ENCODE measurements around the gene KRTAP10-7.
"Not testable (repeated sequence)": the region's sequence is repeated elsewhere in the genome, so short reads cannot be mapped to it uniquely, and the experiment has no call there.

The KRTAP10-7 gene

DNA sequence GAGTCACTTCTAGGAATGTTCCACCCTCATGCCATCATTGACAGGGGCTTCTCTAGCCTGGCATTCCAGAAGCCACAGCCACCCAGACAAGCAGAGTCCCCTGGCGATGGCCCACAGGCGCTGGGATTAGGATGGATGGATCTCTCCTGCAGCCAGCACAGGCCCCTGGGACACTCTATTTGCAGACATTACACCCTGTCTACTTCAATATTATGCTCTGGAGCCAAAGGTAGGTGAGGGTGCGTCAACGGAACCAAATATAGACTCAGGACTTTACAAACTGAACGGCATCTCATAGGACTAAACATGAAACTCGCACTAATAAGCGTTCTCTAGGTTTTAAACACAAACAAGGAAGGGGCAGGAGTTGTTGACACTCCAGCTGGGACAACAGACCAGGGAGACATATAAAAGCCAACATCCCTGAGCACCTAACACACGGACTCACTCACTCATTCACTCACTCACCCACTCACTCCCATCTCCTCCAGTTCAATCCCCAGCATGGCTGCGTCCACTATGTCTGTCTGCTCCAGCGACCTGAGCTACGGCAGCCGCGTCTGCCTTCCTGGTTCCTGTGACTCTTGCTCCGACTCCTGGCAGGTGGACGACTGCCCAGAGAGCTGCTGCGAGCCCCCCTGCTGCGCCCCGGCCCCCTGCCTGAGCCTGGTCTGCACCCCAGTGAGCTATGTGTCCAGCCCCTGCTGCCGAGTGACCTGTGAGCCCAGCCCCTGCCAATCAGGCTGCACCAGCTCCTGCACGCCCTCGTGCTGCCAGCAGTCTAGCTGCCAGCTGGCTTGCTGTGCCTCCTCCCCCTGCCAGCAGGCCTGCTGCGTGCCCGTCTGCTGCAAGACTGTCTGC is at the start of gene KRTAP10-7:
TSS of gene KRTAP10-7 (plus strand) at position 480 of the 861 bp plus-strand sequence. CDS start at position 505, 25 bp downstream.
- DNase-seq: not testable (repeated sequence)

- no peak for DNase-seq
These were observed 49.6 kb upstream of the KRTAP10-7 start for GRCh38 chr21:44550807-44551206.

GRCh38 chr21:44551340-44551961 is 48.9 kb upstream of the KRTAP10-7 start, which contains the start of gene KRTAP10-2:
TSS of gene KRTAP10-2 (minus strand) at chr21:44551505. CDS start at chr21:44551458, 47 bp downstream.
- DNase-seq: no peak

- no peak for DNase-seq
These were observed 48.3 kb upstream of the KRTAP10-7 start for GRCh38 chr21:44552136-44552535.

DNA sequence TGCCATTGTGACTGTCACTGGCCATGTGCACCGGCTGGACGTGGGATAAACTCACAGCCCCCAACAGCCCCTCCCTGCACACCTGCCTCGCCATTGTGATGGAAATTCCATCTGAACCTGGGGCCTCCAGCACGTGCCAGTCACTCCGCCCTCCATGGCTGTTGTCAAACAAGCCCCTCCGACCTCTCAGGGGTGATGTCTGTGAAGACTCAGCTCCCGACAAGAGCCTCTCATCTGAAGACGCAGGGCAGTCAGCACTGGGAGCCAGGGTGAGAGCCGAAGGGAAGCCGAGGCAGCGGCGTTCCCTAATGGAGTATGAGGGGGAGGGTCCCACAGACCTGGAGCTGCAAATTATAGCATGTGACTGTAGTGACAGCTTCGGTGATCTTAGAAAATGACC is 47.7 kb upstream of the KRTAP10-7 start:
- DNase-seq: no peak

GRCh38 chr21:44555200-44555875 is 45.1 kb upstream of the KRTAP10-7 start:
- no peak for DNase-seq

GRCh38 chr21:44556879-44557278 is 43.5 kb upstream of the KRTAP10-7 start:
- DNase-seq: no peak

- no peak for DNase-seq
These were observed 42.7 kb upstream of the KRTAP10-7 start for GRCh38 chr21:44557491-44558328.

- DNase-seq: not testable (repeated sequence)
These were observed 42.1 kb upstream of the KRTAP10-7 start for GRCh38 chr21:44558329-44558675.

DNA sequence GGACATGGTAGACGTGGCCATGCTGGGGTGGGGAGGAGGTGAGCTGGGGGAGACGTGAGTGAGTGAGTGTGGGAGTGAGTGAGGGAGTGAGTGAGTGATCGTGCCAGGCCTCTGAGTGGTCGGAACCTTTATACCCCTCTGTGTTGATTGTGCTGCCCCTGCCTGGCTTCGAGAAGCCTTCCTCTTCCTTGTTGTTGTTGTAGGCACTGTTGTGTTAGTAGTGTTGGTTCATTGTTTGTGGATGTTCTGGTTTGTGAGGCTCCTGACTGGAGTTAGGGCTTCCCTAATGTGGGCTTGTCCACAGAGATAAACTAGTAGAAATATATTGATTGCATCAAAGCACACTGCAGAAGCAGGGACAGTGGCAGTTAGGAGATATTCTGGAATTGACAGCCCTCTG is 41.7 kb upstream of the KRTAP10-7 start, which contains the start of gene KRTAP10-3:
TSS of gene KRTAP10-3 (minus strand) at position 101 of the 400 bp plus-strand sequence. CDS start at position 21, 80 bp downstream.
- no peak for DNase-seq

GRCh38 chr21:44564099-44564498 is 36.3 kb upstream of the KRTAP10-7 start:
- no peak for DNase-seq

- DNase-seq: no peak
These were observed 35.4 kb upstream of the KRTAP10-7 start for GRCh38 chr21:44564886-44565598.

DNA sequence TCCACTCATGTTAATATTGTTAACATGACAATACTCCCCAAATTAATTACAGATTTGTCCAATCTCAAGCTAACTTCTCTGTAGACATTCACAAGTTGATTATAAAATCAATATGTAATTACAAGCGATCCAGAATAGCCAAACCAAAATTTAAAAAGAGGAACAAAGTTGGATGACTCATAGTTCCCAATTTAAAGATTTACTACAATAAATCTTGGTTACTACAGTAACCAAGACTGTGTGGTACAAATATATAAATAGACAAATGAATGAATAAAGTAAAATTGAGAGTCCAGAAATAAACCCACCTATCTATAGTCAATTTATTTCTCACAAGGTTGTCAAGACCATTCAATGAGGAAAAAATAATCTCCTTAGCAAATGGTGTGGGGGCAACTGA is 34.0 kb upstream of the KRTAP10-7 start:
- no peak for DNase-seq

DNA sequence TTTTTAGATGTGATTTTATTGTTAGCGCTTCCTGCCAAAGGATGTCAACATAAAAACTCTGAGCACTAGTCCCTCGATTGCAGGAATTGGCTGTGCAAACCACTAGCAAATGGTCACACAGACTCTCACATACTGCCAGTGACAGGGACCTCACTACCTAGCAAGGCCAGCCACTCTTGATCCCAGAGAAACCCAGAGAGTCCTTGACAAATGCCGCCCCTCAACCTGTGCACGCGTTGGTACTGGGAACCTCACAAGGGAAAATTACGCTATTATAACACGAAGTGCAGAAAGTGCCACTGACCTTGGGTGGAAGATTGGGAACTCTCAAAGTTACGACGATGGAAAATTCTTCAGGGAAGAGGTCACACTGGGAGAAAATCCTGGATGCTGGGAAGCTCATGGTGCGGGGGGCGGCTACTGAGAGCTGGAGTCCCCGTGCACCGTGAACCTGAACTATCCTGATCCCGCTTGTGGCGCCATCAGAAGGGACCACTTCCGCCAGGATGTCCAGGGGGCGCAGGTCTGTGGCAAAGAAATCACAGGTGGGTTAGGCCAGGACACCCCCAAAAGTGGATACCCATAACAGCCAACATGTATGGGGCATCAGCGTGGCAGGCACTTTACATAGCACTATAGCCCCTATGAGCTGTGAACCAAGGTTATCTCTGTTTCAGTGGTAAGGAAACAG is 32.8 kb upstream of the KRTAP10-7 start:
- no peak for DNase-seq

DNA sequence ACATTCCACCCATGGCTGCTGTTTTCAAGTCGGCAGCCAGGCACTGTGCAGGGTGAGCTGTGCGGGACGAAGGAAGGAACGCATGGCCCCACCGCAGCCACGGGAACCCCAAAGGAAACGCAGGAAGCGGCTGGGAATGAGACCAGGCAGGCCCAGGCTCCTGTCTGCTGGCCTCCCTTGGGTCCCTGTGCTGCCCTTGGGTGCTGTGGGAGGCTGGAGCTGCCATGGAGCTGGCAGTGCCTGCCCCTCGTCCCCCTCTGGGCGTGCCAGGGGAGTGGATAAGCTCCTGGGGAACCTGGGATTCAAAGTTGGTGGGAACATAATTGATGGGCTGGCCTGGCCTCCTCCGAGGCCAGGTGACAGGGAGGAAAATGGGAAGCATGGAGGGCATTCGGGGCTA is 32.1 kb upstream of the KRTAP10-7 start:
- DNase-seq: no peak

DNA sequence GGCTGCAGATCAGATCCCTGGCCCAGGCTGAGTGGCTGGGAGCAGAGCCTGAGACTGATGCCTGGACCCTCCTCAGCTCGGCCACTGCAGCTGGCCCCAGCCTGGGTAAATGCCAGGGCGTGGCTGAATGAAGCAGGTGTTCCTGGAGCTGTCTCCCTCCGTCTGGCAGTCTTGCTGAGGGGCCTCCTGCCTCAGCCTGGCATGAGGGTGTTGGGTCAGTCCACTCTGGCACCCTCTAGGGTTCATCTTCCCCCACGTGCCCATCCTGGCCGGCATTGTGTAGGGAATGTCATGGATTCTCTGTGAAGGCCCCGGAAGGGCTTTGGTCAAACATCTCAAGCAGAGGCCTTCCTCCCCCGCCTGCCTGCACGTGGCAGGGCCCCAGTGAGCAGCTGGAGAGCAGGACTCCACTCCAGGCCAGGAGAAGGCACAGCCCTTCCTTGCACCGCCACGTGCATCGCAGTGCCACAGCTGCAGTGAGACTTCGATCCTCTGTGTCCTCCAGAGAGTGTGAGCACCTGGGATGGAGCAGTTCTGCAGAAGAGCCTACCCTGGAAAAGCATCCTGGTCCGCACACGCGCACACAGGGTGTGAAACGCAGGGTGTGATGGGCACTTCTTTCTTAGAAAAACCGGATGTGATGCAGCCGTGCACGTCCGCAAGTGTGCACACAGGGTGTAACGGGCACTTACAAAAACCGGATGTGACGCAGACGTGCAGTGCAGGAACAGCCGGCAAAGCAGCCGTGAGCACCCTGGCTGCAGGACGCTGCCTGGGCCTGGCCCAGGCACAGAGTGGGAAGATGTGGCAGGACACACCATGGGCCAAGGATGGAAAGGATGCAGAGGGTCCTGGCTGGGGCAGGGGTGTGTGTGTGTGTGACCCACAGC is 31.5 kb upstream of the KRTAP10-7 start:
- DNase-seq: no peak

DNA sequence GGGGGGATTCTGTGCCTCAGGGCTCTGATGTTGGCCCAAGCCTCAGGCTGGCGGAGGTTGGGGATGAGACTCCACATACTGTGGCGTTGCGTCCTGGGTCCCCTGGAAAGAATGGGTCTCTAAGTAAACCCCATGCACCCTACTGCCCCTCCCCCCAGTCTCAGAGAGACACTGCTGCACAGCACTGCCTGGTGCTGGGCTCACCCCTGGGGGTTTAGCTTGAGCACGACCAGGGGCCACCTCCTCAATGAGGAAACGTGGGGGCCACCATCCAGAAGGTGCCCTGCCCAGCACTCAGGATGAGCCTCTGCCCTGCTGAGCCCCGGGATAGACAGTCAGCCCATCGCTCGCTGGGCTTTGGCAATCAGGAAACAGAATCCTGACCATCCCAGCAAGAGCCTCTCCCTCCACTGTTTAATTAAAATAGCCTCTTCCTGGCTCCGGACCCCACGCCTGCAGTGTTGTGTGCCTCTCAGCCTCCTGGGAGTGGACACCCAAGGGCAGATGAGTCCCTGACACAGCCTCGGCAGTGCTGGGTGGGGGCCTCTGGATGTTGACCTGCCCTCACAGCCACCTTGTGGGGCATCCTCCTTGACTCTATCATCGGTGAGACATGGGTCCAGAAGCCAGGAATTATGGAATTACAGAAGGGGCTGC is 30.4 kb upstream of the KRTAP10-7 start:
- no peak for DNase-seq

GRCh38 chr21:44571296-44571695 is 29.1 kb upstream of the KRTAP10-7 start:
- no peak for DNase-seq
